ENCODE results near the gene ALDH1L1. TPM values are rescaled to one million over a fixed set of nuclear protein-coding genes. Genes with fewer than 3 reads are reported as not detected.

The ALDH1L1 gene
- total and polyA plus RNA-seq, 7 donors, result 12.9 to 121 (median 40.1) TPM

DNA sequence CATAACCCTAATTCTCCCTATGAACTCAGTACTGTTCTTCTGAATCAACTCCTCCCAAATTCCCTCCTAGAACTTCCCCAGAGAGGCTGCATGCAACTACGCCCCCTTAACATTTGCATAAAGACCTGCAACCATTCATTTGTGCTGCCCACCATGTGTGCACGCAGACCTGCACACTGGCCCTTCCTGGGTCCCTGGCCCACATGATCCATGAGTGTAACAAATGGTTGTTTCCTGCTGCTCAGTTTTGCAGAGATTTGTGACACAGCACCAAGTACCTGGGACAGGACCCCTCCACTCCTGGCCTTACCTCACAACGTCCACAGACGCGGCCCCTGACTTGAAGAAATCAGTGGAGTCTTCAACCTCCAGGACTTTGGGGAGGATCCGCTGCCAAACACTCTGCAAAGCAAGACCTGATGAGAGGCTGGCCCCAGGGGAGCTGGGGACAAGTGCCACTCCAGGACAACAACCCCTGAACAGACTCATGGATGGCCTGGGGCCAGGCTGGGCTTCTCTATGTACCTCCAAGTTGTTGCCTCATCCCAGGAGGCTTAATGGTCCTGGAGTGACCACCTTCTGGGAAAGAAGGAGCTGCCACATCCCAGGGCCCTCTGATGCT lies 33.8 kb downstream of the ALDH1L1 start:
- DNase-seq (peak in 1 of 2 donors; percentile 33), ATAC-seq (no peak)
- H3K27ac ChIP-seq, result no peak overlapping the region
- H3K4me3 ChIP-seq, result no peak overlapping the region
- peaks cover 0 to 57% of the 10 kb centered on the region in 2 donors for H3K36me3 ChIP-seq (ENCODE audit: insufficient read depth in 1 of 2, low read depth in 1 of 2)
- H3K27me3 ChIP-seq (ENCODE audit: insufficient read depth in 3 of 3, low read length in 2 of 3), result no peaks in the 10 kb centered on the region
- WGBS, 3 donors, result 91 to 96% (median 95%) methylated on average over 6 of the region's 6 CpGs
- H3K4me1 ChIP-seq, result no peaks in the 10 kb centered on the region
- no peaks in the 10 kb centered on the region for H3K9me3 ChIP-seq
- TF ChIP-seq, protein P1, sequence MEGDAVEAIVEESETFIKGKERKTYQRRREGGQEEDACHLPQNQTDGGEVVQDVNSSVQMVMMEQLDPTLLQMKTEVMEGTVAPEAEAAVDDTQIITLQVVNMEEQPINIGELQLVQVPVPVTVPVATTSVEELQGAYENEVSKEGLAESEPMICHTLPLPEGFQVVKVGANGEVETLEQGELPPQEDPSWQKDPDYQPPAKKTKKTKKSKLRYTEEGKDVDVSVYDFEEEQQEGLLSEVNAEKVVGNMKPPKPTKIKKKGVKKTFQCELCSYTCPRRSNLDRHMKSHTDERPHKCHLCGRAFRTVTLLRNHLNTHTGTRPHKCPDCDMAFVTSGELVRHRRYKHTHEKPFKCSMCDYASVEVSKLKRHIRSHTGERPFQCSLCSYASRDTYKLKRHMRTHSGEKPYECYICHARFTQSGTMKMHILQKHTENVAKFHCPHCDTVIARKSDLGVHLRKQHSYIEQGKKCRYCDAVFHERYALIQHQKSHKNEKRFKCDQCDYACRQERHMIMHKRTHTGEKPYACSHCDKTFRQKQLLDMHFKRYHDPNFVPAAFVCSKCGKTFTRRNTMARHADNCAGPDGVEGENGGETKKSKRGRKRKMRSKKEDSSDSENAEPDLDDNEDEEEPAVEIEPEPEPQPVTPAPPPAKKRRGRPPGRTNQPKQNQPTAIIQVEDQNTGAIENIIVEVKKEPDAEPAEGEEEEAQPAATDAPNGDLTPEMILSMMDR (IDR thresholded peaks at IDR 0.05), result no peak
- intact Hi-C loops (cut with DNase I), result no loop called here

- peaks cover 0 to 51% of the 10 kb centered on the region in 2 donors for H3K36me3 ChIP-seq (ENCODE audit: insufficient read depth in 1 of 2, low read depth in 1 of 2)
- H3K4me1 ChIP-seq, result no peaks in the 10 kb centered on the region
- DNase-seq, result peak in 1 of 2 donors; percentile 23
- no peak overlapping the region for H3K27ac ChIP-seq
- intact Hi-C loops (cut with DNase I), result no loop called here
- no peaks in the 10 kb centered on the region for H3K9me3 ChIP-seq
- H3K27me3 ChIP-seq (ENCODE audit: insufficient read depth in 3 of 3, low read length in 2 of 3), result no peaks in the 10 kb centered on the region
- TF ChIP-seq, protein P1 (IDR thresholded peaks at IDR 0.05), result no peak
- ATAC-seq, result no peak
- WGBS, 3 donors, result 78 to 85% (median 82%) methylated on average over 4 of the region's 4 CpGs
- H3K4me3 ChIP-seq, result no peak overlapping the region
These were observed 34.4 kb downstream of the ALDH1L1 start for GRCh38 chr3:126146034-126146433.

DNA sequence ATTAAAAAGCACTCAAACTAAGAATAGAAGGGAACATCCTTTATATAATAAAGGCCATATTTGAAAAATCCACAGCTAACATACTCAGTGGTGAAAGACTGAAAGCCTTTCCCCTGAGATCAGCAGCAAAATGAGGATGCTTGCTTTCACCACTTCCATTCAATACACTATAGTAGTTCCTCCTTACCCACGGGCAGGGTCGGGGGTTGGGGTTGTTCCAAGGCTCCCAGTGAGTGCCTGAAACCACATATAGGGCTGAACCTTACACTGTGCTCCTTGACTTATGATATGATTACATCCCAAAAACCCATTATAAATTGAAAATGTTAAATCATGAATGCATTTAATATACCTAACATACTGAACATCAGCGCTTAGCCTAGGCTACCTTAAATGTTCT lies 37.7 kb downstream of the ALDH1L1 start:
- Histone ChIP-seq H3K27me3 (ENCODE audit: insufficient read depth in 3 of 3, low read length in 2 of 3) (no peaks in the 10 kb centered on the region), H3K27ac (no peak overlapping the region), H3K36me3 (ENCODE audit: insufficient read depth in 1 of 2, low read depth in 1 of 2) (peaks cover 0 to 32% of the 10 kb centered on the region in 2 donors), H3K9me3 (no peaks in the 10 kb centered on the region), H3K4me3 (no peak overlapping the region), H3K4me1 (no peaks in the 10 kb centered on the region)
- TF ChIP-seq, protein P1 (IDR thresholded peaks at IDR 0.05), result no peak
- DNase-seq, result no peak
- ATAC-seq, result no peak
- WGBS, 3 donors, result 61 to 71% (median 66%) methylated on average over 3 of the region's 3 CpGs
- intact Hi-C loops (cut with DNase I), result no loop called here

DNA sequence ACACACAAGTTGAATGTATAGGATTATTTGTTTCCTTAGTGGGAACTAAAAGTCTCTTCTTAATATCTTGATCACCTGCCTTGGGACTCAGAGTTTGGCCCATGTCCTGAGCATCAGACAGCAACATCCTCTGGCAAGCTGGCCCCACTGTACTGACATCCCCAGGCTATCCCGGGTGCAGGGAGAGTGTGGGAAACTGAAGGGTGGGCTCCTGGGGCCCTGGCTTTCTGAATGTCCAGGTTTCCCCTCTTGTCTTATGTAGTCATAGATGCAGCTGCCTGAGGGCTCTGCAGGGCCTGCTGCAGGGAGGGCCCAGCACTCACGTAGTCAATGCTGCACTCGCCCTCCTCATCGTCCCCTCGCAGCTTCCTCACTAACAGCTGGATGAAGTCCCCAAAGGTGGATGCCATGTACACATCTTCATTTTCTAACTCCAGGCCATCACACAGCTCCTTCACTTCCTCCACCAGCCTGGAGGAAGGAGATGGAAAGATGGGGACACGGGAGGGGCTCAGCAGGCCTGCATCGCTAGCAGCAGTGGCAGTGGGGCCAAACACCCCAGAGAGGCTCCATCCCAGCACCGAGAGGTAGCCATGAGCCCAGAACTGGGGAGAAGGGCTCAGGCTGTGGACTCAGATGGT lies 42.8 kb downstream of the ALDH1L1 start:
- Histone ChIP-seq H3K36me3 (ENCODE audit: insufficient read depth in 1 of 2, low read depth in 1 of 2) (peaks cover 0 to 52% of the 10 kb centered on the region in 2 donors), H3K9me3 (no peaks in the 10 kb centered on the region), H3K27me3 (ENCODE audit: insufficient read depth in 3 of 3, low read length in 2 of 3) (no peaks in the 10 kb centered on the region), H3K4me1 (peaks cover 3% of the 10 kb centered on the region), H3K4me3 (no peak overlapping the region), H3K27ac (no peak overlapping the region)
- TF ChIP-seq, protein P1 (IDR thresholded peaks at IDR 0.05), result no peak
- ATAC-seq, result no peak
- DNase-seq, result peak; percentile 3 to 17
- 89 to 92% (median 92%) methylated on average over 8 of the region's 8 CpGs for WGBS, 3 donors
- intact Hi-C loops (cut with DNase I), result loop anchor here in 1 of 2 donors (5.0 kb wide), 1 partner anchor 45 kb away; the partner anchor contains the start of gene ALDH1L1

Measured in psoas muscle (tissue), 8 donors.